IMR-90 (cell line): ENCODE measurements around the gene DISC1. TPM values are rescaled to one million over a fixed set of nuclear protein-coding genes. Genes with fewer than 3 reads are reported as not detected.

ENCODE experiments used
- ATAC-seq: fragments of 200-7000 bp; cut with Tn5 transposase; 2 replicates; pipeline ENCODE4 v1.9.1; 2020; ENCODE audit warnings: low read depth, mild to moderate bottlenecking, moderate library complexity
- BruUV-seq: library from RNA; stranded (reverse); fragments of 400-500 nt; replicated peaks from 2 replicates; lab custom pipeline; 2021; lab: Mats Ljungman, UMichigan
- CTCF ChIA-PET: fragments of 300-600 bp; formaldehyde crosslinking; extraction: SDS; loops from one replicate; lab custom pipeline; 2021; ENCODE audit warnings: antibody characterized with exemption; lab: Yijun Ruan, JAX
- POLR2A ChIA-PET: fragments of 300-600 bp; sonication (Branson Sonifier 250); formaldehyde crosslinking; loops from one replicate; lab custom pipeline; 2022; ENCODE audit warnings: antibody characterized with exemption; ENCODE audit not compliant: unreplicated experiment; lab: Charles Lee
- DNase-seq: peaks from one replicate; pipeline ENCODE4 v3.0.0; 2013
- H2AFZ ChIP-seq: replicated peaks from 2 replicates; pipeline ENCODE3; 2013; ENCODE audit warnings: low read length, mild to moderate bottlenecking; ENCODE audit not compliant: poor library complexity
- H2AK5ac ChIP-seq: 2 replicates; pipeline ENCODE4 v1.6.1; 2013; ENCODE audit warnings: low read depth, low read length, inconsistent platforms
- H2AK9ac ChIP-seq: replicated peaks from 2 replicates; pipeline ENCODE3; 2013; ENCODE audit warnings: mild to moderate bottlenecking, low read depth, low read length, moderate library complexity; ENCODE audit not compliant: poor library complexity
- H2BK120ac ChIP-seq: 2 replicates; pipeline ENCODE4 v1.6.1; 2013; ENCODE audit warnings: low read depth, low read length, inconsistent platforms
- H2BK15ac ChIP-seq: 3 replicates; pipeline ENCODE4 v1.6.1; 2013; ENCODE audit warnings: low read depth, low read length, inconsistent platforms
- H2BK20ac ChIP-seq: 2 replicates; pipeline ENCODE4 v1.6.1; 2013; ENCODE audit warnings: low read depth, mild to moderate bottlenecking, inconsistent platforms, low read length, moderate library complexity
- H2BK5ac ChIP-seq: 2 replicates; pipeline ENCODE4 v1.6.1; 2013; ENCODE audit warnings: mild to moderate bottlenecking, low read depth, low read length, inconsistent platforms; ENCODE audit not compliant: poor library complexity, severe bottlenecking
- H3K14ac ChIP-seq: replicated peaks from 2 replicates; pipeline ENCODE4 v1.6.1; 2013; ENCODE audit warnings: low read depth, low read length, inconsistent platforms
- H3K18ac ChIP-seq: 2 replicates; pipeline ENCODE4 v1.6.1; 2013; ENCODE audit warnings: low read depth, low read length, control low read depth
- H3K23ac ChIP-seq: 2 replicates; pipeline ENCODE4 v1.6.1; 2013; ENCODE audit warnings: low read depth, low read length, inconsistent platforms
- H3K27ac ChIP-seq: 2 replicates; pipeline ENCODE4 v1.5.1; 2013; ENCODE audit warnings: mild to moderate bottlenecking, control low read depth, low read length; ENCODE audit not compliant: insufficient read depth
- H3K27me3 ChIP-seq: 2 replicates; pipeline ENCODE4 v1.6.1; 2013; ENCODE audit warnings: low read length; ENCODE audit not compliant: control insufficient read depth, insufficient read depth
- H3K36me3 ChIP-seq: 2 replicates; pipeline ENCODE4 v1.6.1; 2013; ENCODE audit warnings: low read length, mixed read lengths; ENCODE audit not compliant: control insufficient read depth, insufficient read depth
- H3K4ac ChIP-seq: 2 replicates; pipeline ENCODE4 v1.6.1; 2013; ENCODE audit warnings: low read depth, low read length, inconsistent platforms
- H3K4me1 ChIP-seq: 2 replicates; pipeline ENCODE4 v1.6.1; 2013; ENCODE audit warnings: low read length, mixed read lengths; ENCODE audit not compliant: control insufficient read depth, insufficient read depth
- H3K4me2 ChIP-seq: 2 replicates; pipeline ENCODE4 v1.6.1; 2013; ENCODE audit warnings: low read depth, mild to moderate bottlenecking, control low read depth, low read length, moderate library complexity
- H3K4me3 ChIP-seq: 2 replicates; pipeline ENCODE4 v1.5.1; 2013; ENCODE audit warnings: low read depth, mild to moderate bottlenecking, control low read depth, low read length, moderate library complexity; ENCODE audit not compliant: insufficient read depth
- H3K56ac ChIP-seq: 2 replicates; pipeline ENCODE4 v1.6.1; 2013; ENCODE audit warnings: low read length, inconsistent platforms; ENCODE audit not compliant: insufficient read depth; ENCODE audit errors: extremely low read depth
- H3K79me1 ChIP-seq, 2 experiments: 2 replicates each; pipeline ENCODE4 v1.6.1; 2013; ENCODE audit warnings: low read length in 2 of 2, inconsistent platforms in 1 of 2, low read depth in 1 of 2
- H3K9ac ChIP-seq: 2 replicates; pipeline ENCODE4 v1.6.1; 2013; ENCODE audit warnings: low read depth, low read length, control low read depth
- H3K9me1 ChIP-seq: 2 replicates; pipeline ENCODE4 v1.6.1; 2013; ENCODE audit warnings: low read length, inconsistent platforms; ENCODE audit not compliant: insufficient read depth
- H3K9me3 ChIP-seq: 2 replicates; pipeline ENCODE4 v1.6.1; 2013; ENCODE audit warnings: low read length; ENCODE audit not compliant: control insufficient read depth, insufficient read depth
- H4K20me1 ChIP-seq: 2 replicates; pipeline ENCODE4 v1.6.1; 2013; ENCODE audit warnings: low read length, inconsistent platforms; ENCODE audit not compliant: insufficient read depth
- H4K5ac ChIP-seq: 2 replicates; pipeline ENCODE4 v1.6.1; 2013; ENCODE audit warnings: mild to moderate bottlenecking, low read depth, low read length, control low read depth
- H4K8ac ChIP-seq, 2 experiments: 2 replicates each; pipeline ENCODE4 v1.6.1; 2013; ENCODE audit warnings: low read depth in 2 of 2, low read length in 2 of 2, control low read depth in 1 of 2, inconsistent platforms in 1 of 2
- H4K91ac ChIP-seq: 2 replicates; pipeline ENCODE4 v1.6.1; 2013; ENCODE audit warnings: low read depth, low read length, inconsistent platforms; ENCODE audit not compliant: insufficient read depth
- BHLHE40 ChIP-seq: fragments of 150-350 bp; IDR thresholded peaks from 2 replicates; pipeline ENCODE4 v1.6.1; 2016; ENCODE audit warnings: mild to moderate bottlenecking, low read depth, low read length
- CEBPB ChIP-seq: IDR thresholded peaks from 2 replicates; pipeline ENCODE4 v1.6.1; 2012; ENCODE audit warnings: low read depth, low read length, improper control_type of control experiment
- CHD1 ChIP-seq: IDR thresholded peaks from 2 replicates; pipeline ENCODE4 v1.6.1; 2012; ENCODE audit warnings: low read depth, low read length, improper control_type of control experiment
- CTCF ChIP-seq: conservative IDR thresholded peaks from 2 replicates; pipeline ENCODE4 v1.5.1; 2012; ENCODE audit warnings: mild to moderate bottlenecking, low read depth, low read length, improper control_type of control experiment
- ELK1 ChIP-seq: fragments of 150-350 bp; IDR thresholded peaks from 2 replicates; pipeline ENCODE4 v1.6.1; 2016; ENCODE audit warnings: low read depth, mild to moderate bottlenecking, low read length, moderate library complexity, borderline replicate concordance
- FOS ChIP-seq: fragments of 150-350 bp; IDR thresholded peaks from 2 replicates; pipeline ENCODE4 v1.6.1; 2016; ENCODE audit warnings: low read depth, low read length
- MAFK ChIP-seq: IDR thresholded peaks from 2 replicates; pipeline ENCODE4 v1.6.1; 2012; ENCODE audit warnings: low read depth, low read length, improper control_type of control experiment
- MAZ ChIP-seq: IDR thresholded peaks from 2 replicates; pipeline ENCODE4 v1.6.1; 2012; ENCODE audit warnings: low read depth, mild to moderate bottlenecking, low read length, improper control_type of control experiment, moderate library complexity, borderline replicate concordance
- MXI1 ChIP-seq: IDR thresholded peaks from 2 replicates; pipeline ENCODE4 v1.6.1; 2012; ENCODE audit warnings: low read depth, mild to moderate bottlenecking, low read length, moderate library complexity, borderline replicate concordance
- NFE2L2 ChIP-seq: fragments of 150-350 bp; IDR thresholded peaks from 2 replicates; pipeline ENCODE4 v1.6.1; 2016; ENCODE audit warnings: low read depth, mild to moderate bottlenecking, low read length
- POLR2A ChIP-seq: IDR thresholded peaks from 2 replicates; pipeline ENCODE4 v1.6.1; 2012; ENCODE audit warnings: mild to moderate bottlenecking, low read depth, low read length
- RAD21 ChIP-seq: IDR thresholded peaks from 2 replicates; pipeline ENCODE4 v1.6.1; 2012; ENCODE audit warnings: low read length, improper control_type of control experiment
- RCOR1 ChIP-seq: IDR thresholded peaks from 2 replicates; pipeline ENCODE4 v1.6.1; 2012; ENCODE audit warnings: mild to moderate bottlenecking, low read length, improper control_type of control experiment; ENCODE audit not compliant: insufficient replicate concordance
- RFX5 ChIP-seq: IDR thresholded peaks from 2 replicates; pipeline ENCODE4 v1.8.0; 2012; ENCODE audit warnings: low read depth, mild to moderate bottlenecking, low read length, moderate library complexity
- SMC3 ChIP-seq: fragments of 150-350 bp; IDR thresholded peaks from 2 replicates; pipeline ENCODE4 v1.6.1; 2016; ENCODE audit warnings: low read depth, mild to moderate bottlenecking, antibody characterized with exemption, low read length, moderate library complexity
- USF2 ChIP-seq: fragments of 150-350 bp; IDR thresholded peaks from 2 replicates; pipeline ENCODE4 v1.6.1; 2017; ENCODE audit warnings: mild to moderate bottlenecking, antibody characterized with exemption, low read length, low read depth
- WGBS, 2 experiments: methylation state at CpG; one replicate each; pipeline versions ENCODE4 v1.1.5 to v1.1.7; 2013; ENCODE audit warnings: missing lambda C conversion rate in 2 of 2; ENCODE audit not compliant: insufficient read length in 1 of 2; ENCODE audit errors: extremely low coverage in 2 of 2; 5-methylcytosine and 5-hydroxymethylcytosine counted together
- dilution Hi-C: fragments of 300-500 bp; cut with HindIII; formaldehyde crosslinking; loops from one replicate; pipeline ENCODE4 v1.14.3; 2018; ENCODE audit warnings: low sequenced_read_pairs; ENCODE audit not compliant: unreplicated experiment
- in situ Hi-C: fragments of 300-500 bp; cut with MboI; formaldehyde crosslinking; loops from 3 replicates; pipeline ENCODE4 v1.14.3; 2019; ENCODE audit warnings: low sequenced_read_pairs, inconsistent platforms, mixed read lengths
- intact Hi-C: fragments of 100-400 bp; cut with micrococcal nuclease; formaldehyde crosslinking; loops from 2 replicates; pipeline ENCODE4 v1.10.0; 2022
- polyA plus RNA-seq, 3 experiments: library from polyadenylated mRNA; depleted of rRNA; stranded (reverse); fragments of >200 nt; gene quantifications; 2 replicates each; pipeline ENCODE4 v1.2.3, GENCODE V29; 2012; ENCODE audit warnings: low replicate concordance in 1 of 3
- total RNA-seq: library from RNA; depleted of rRNA; stranded (reverse); fragments of >200 nt; gene quantifications from 2 replicates; pipeline ENCODE4 v1.2.3, GENCODE V29; 2012

DISC1 gene
- total and polyA plus RNA-seq, 2 of the 4 experiments (the other 2 are of a cell fraction): 2.2 to 7.0 TPM

DNA sequence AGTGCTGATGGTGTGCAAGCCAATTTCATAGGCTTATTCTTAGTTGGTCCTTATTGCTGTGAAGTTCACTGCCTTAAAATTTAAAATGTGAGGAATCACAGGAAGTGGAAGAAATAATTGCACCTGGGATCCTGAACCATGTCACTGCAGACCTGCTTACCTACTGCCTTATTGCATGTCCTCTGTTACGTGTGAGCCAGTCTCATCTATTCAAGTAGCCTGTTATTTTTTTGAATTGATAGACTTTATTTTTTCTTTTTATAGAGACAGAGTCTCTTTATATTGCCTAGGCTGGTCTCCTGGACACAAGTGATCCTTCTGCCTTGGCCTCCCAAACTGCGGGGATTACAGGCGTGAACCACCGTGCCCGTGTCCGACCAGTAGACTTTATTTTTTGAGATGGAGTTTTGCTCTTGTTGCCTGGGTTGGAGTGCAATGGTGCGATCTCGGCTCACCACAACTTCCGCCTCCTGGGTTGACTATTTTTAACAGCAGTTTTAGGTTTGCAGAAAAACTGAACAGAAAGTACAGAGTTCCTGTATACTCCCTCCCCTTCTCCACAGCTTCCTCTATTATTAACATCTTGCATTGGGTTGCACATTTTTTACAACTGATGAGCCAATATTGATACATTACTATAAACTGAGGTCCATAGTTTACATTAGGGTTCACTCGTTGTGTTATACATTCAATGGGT lies 14.0 kb upstream of the DISC1 start:
- POLR2A ChIA-PET: no interaction called here

More for the DNA sequence above, 14.0 kb upstream of the DISC1 start:
- no peaks in the 10 kb centered on the region for H3K79me1 ChIP-seq
- CTCF ChIA-PET: interaction anchor here (1.0 kb wide), 1 partner anchor 13 kb away, joined by 4 read pairs; no protein-coding TSS in a partner anchor
- in situ Hi-C loops: no loop called here
- no peak overlapping the region for H3K4me2 ChIP-seq
- H3K27me3 ChIP-seq: peaks cover 9% of the 10 kb centered on the region
- no peaks in the 10 kb centered on the region for H3K4me1 ChIP-seq
- H2AK9ac ChIP-seq: no peak overlapping the region
- H3K56ac ChIP-seq: no peak overlapping the region
- dilution Hi-C loops: no loop called here
- WGBS, 2 experiments: 93% methylated on average over 3 of the region's 10 CpGs; no CpG with 5 or more reads in 1 of the 2 experiments
- no peak overlapping the region for H3K4me3 ChIP-seq
- H2AK5ac ChIP-seq: no peak overlapping the region
- no peak overlapping the region for H3K27ac ChIP-seq
- H2BK20ac ChIP-seq: no peak overlapping the region
- H3K36me3 ChIP-seq: no peaks in the 10 kb centered on the region
- H3K23ac ChIP-seq: no peak overlapping the region
- no peaks in the 10 kb centered on the region for H4K20me1 ChIP-seq
- no peak overlapping the region for H4K5ac ChIP-seq
- H2BK5ac ChIP-seq: no peak overlapping the region
- H3K4ac ChIP-seq: no peak overlapping the region
- intact Hi-C loops: no loop called here
- TF ChIP-seq MAZ (no peak), NFE2L2 (no peak), RAD21 (no peak), CHD1 (no peak), MAFK (no peak), FOS (no peak), MXI1 (no peak), CTCF (no peak), POLR2A (no peak), BHLHE40 (no peak), SMC3 (no peak), RCOR1 (no peak), USF2 (no peak), ELK1 (no peak), RFX5 (no peak), CEBPB (no peak)
- H3K9me1 ChIP-seq: no peaks in the 10 kb centered on the region
- ATAC-seq (no peak), DNase-seq (no peak)
- no peak overlapping the region for H3K14ac ChIP-seq
- no peak overlapping the region for H4K8ac ChIP-seq
- BruUV-seq: no TSS peak
- no peak overlapping the region for H2BK120ac ChIP-seq
- H3K9me3 ChIP-seq: no peaks in the 10 kb centered on the region
- no peak overlapping the region for H2BK15ac ChIP-seq
- H3K9ac ChIP-seq: no peak overlapping the region
- H2AFZ ChIP-seq: no peak overlapping the region
- H4K91ac ChIP-seq: no peak overlapping the region
- no peak overlapping the region for H3K18ac ChIP-seq
